ENCODE results near the gene PLOD3.

Gene PLOD3

GRCh38 chr7:101179117-101179516 is 38.3 kb downstream of the PLOD3 start:
- no peak for DNase-seq (ENCODE audit: low read depth in 3 of 3)

- DNase-seq (ENCODE audit: low read depth in 3 of 3), result no peak
These were observed 39.7 kb downstream of the PLOD3 start for GRCh38 chr7:101177644-101178043.

GRCh38 chr7:101175664-101176063 is 41.7 kb downstream of the PLOD3 start:
- DNase-seq (ENCODE audit: low read depth in 3 of 3), result no peak

- no peak for DNase-seq (ENCODE audit: low read depth in 3 of 3)
These were observed 43.0 kb downstream of the PLOD3 start for GRCh38 chr7:101174322-101174854.

- peak in 2 of 3 donors; percentile 46 to 61 for DNase-seq (ENCODE audit: low read depth in 3 of 3)
These were observed 43.6 kb downstream of the PLOD3 start for GRCh38 chr7:101173752-101174244.

- DNase-seq (ENCODE audit: low read depth in 3 of 3), result no peak
These were observed 44.3 kb downstream of the PLOD3 start for GRCh38 chr7:101172854-101173751.

GRCh38 chr7:101172005-101172853 is 45.2 kb downstream of the PLOD3 start:
- no peak for DNase-seq (ENCODE audit: low read depth in 3 of 3)

GRCh38 chr7:101171442-101171837 is 45.9 kb downstream of the PLOD3 start:
- no peak for DNase-seq (ENCODE audit: low read depth in 3 of 3)

- DNase-seq (ENCODE audit: low read depth in 3 of 3), result no peak
These were observed 46.6 kb downstream of the PLOD3 start for GRCh38 chr7:101170617-101171441.

- peak; percentile 60 to 77 (median 72) for DNase-seq (ENCODE audit: low read depth in 3 of 3)
These were observed 47.4 kb downstream of the PLOD3 start for GRCh38 chr7:101169838-101170551.

GRCh38 chr7:101169110-101169837 is 48.1 kb downstream of the PLOD3 start:
- DNase-seq (ENCODE audit: low read depth in 3 of 3), result no peak

- DNase-seq (ENCODE audit: low read depth in 3 of 3), result no peak
These were observed 48.9 kb downstream of the PLOD3 start for GRCh38 chr7:101168412-101169049.

GRCh38 chr7:101167645-101168411 is 49.6 kb downstream of the PLOD3 start:
- no peak for DNase-seq (ENCODE audit: low read depth in 3 of 3)

GRCh38 chr7:101166909-101167644 is 50.3 kb downstream of the PLOD3 start:
- no peak for DNase-seq (ENCODE audit: low read depth in 3 of 3)

- no peak for DNase-seq (ENCODE audit: low read depth in 3 of 3)
These were observed 50.8 kb downstream of the PLOD3 start for GRCh38 chr7:101166648-101166908.

GRCh38 chr7:101165958-101166647 is 51.3 kb downstream of the PLOD3 start:
- no peak for DNase-seq (ENCODE audit: low read depth in 3 of 3)

GRCh38 chr7:101165075-101165957 is 52.1 kb downstream of the PLOD3 start, which contains the start of gene VGF:
Gene VGF (minus strand): TSS chr7:101165569. CDS start chr7:101164843, 726 bp downstream.
- peak; percentile 82 to 91 (median 88) for DNase-seq (ENCODE audit: low read depth in 3 of 3)
